Measurements from ENCODE around the gene EIF2AK2. TPM values are rescaled to one million over a fixed set of nuclear protein-coding genes. Genes with fewer than 3 reads are reported as not detected.

The EIF2AK2 gene
- total and polyA plus RNA-seq, 2 experiments from 2014 or later = 30.9 to 43.8 TPM

GRCh38 chr2:37180006-37180639 lies 23.3 kb upstream of the EIF2AK2 start:
- TF ChIP-seq EZH2phosphoT487 (IDR thresholded peaks at IDR 0.05; ENCODE audit: insufficient read depth, low read depth) = no peak
- TF ChIP-seq EZH2 (IDR thresholded peaks at IDR 0.05; ENCODE audit: insufficient read depth, poor library complexity, severe bottlenecking) = no peak
- no peak for DNase-seq
- in situ Hi-C loops (cut with MboI) = no loop called here
- Histone ChIP-seq H4K20me1 (ENCODE audit: insufficient read depth) (no peaks in the 10 kb centered on the region), H3K27me3 (replicated peaks; ENCODE audit: insufficient read depth) (no peaks in the 10 kb centered on the region), H3K9ac (no peak overlapping the region), H3F3A (ENCODE audit: insufficient read depth) (no peaks in the 10 kb centered on the region), H3K9me3 (ENCODE audit: low read depth) (no peaks in the 10 kb centered on the region), H3K27ac (no peak overlapping the region), H3K9me2 (ENCODE audit: insufficient read depth) (no peaks in the 10 kb centered on the region), H3K4me2 (ENCODE audit: unreplicated experiment) (no peak overlapping the region), H2AFZ (peak overlapping the region; percentile 16; the same call in 1 of the 2 replicates), H3K36me3 (ENCODE audit: low read depth) (no peaks in the 10 kb centered on the region), H3K4me1 (ENCODE audit: insufficient read depth) (peaks cover 11% of the 10 kb centered on the region), H3K4me3 (no peak overlapping the region), H3K79me2 (ENCODE audit: insufficient read depth) (no peaks in the 10 kb centered on the region)
- WGBS, 2 experiments (ENCODE audit: low coverage in 1 of 2, low lambda C conversion rate in 2 of 2, missing lambda C conversion rate in 2 of 2) = 37 to 43% methylated on average over 4 of the region's 4 CpGs

DNA sequence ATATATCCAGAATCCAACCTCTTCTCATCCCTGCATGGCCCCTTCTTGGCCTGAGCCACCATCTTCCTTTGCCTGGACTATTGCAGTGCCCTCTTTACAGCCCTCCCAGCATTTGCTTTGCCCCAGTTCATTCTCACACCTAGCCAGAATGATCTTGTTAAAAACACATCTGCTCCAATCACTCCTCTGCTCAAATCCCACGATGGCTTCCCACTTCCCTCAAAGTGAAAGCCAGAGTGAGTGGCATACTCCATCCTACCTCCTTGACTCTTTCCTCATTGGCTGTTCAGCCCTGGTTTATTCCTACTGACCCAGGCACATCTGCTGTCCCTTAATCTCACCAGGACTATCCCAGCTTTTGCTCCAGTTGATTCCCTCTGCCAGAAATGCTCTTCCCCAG lies 17.0 kb upstream of the EIF2AK2 start:
- no peaks in the 10 kb centered on the region for H3K27me3 ChIP-seq (replicated peaks; ENCODE audit: insufficient read depth)
- H3K36me3 ChIP-seq (ENCODE audit: low read depth) = no peaks in the 10 kb centered on the region
- no peak overlapping the region for H3K9ac ChIP-seq
- no peak for DNase-seq
- H3K9me3 ChIP-seq (ENCODE audit: low read depth) = no peaks in the 10 kb centered on the region
- H3K9me2 ChIP-seq (ENCODE audit: insufficient read depth) = no peaks in the 10 kb centered on the region
- H2AFZ ChIP-seq = no peak overlapping the region
- no peaks in the 10 kb centered on the region for H3F3A ChIP-seq (ENCODE audit: insufficient read depth)
- H3K4me3 ChIP-seq = no peak overlapping the region
- in situ Hi-C loops (cut with MboI) = no loop called here
- TF ChIP-seq EZH2phosphoT487 (IDR thresholded peaks at IDR 0.05; ENCODE audit: insufficient read depth, low read depth) (no peak), EZH2 (IDR thresholded peaks at IDR 0.05; ENCODE audit: insufficient read depth, poor library complexity, severe bottlenecking) (no peak)
- no peaks in the 10 kb centered on the region for H3K79me2 ChIP-seq (ENCODE audit: insufficient read depth)
- no peaks in the 10 kb centered on the region for H4K20me1 ChIP-seq (ENCODE audit: insufficient read depth)
- H3K27ac ChIP-seq = no peak overlapping the region
- H3K4me1 ChIP-seq (ENCODE audit: insufficient read depth) = no peaks in the 10 kb centered on the region
- H3K4me2 ChIP-seq (ENCODE audit: unreplicated experiment) = no peak overlapping the region
- WGBS, 2 experiments (ENCODE audit: low coverage in 1 of 2, low lambda C conversion rate in 2 of 2, missing lambda C conversion rate in 2 of 2) = 64 to 77% methylated on average over 1 of the region's 1 CpG

GRCh38 chr2:37171624-37171950 lies 14.8 kb upstream of the EIF2AK2 start:
- Histone ChIP-seq H3K36me3 (ENCODE audit: low read depth) (no peaks in the 10 kb centered on the region), H2AFZ (no peak overlapping the region), H3K9me2 (ENCODE audit: insufficient read depth) (no peaks in the 10 kb centered on the region), H3K4me1 (ENCODE audit: insufficient read depth) (0 out of 2 replicates have a peak, but pooled peaks cover 5% of the 10 kb centered on the region), H3K9me3 (ENCODE audit: low read depth) (no peaks in the 10 kb centered on the region), H3K27me3 (replicated peaks; ENCODE audit: insufficient read depth) (no peaks in the 10 kb centered on the region), H3K27ac (no peak overlapping the region), H3K79me2 (ENCODE audit: insufficient read depth) (no peaks in the 10 kb centered on the region), H3F3A (ENCODE audit: insufficient read depth) (no peaks in the 10 kb centered on the region), H3K4me3 (no peak overlapping the region), H3K4me2 (ENCODE audit: unreplicated experiment) (no peak overlapping the region), H3K9ac (no peak overlapping the region), H4K20me1 (ENCODE audit: insufficient read depth) (no peaks in the 10 kb centered on the region)
- TF ChIP-seq EZH2 (IDR thresholded peaks at IDR 0.05; ENCODE audit: insufficient read depth, poor library complexity, severe bottlenecking) = no peak
- in situ Hi-C loops (cut with MboI) = no loop called here
- DNase-seq = no peak

GRCh38 chr2:37168217-37168981 lies 11.6 kb upstream of the EIF2AK2 start:
- Histone ChIP-seq H2AFZ (peak overlapping the region; percentile 76), H3K9me2 (ENCODE audit: insufficient read depth) (no peaks in the 10 kb centered on the region), H4K20me1 (ENCODE audit: insufficient read depth) (no peaks in the 10 kb centered on the region), H3K4me2 (ENCODE audit: unreplicated experiment) (no peak overlapping the region), H3K27ac (no peak overlapping the region), H3K9me3 (ENCODE audit: low read depth) (no peaks in the 10 kb centered on the region), H3K9ac (no peak overlapping the region), H3K36me3 (ENCODE audit: low read depth) (no peaks in the 10 kb centered on the region), H3K27me3 (replicated peaks; ENCODE audit: insufficient read depth) (no peaks in the 10 kb centered on the region), H3K4me3 (no peak overlapping the region), H3K4me1 (ENCODE audit: insufficient read depth) (0 out of 2 replicates have a peak, but pooled peaks cover 5% of the 10 kb centered on the region), H3K79me2 (ENCODE audit: insufficient read depth) (no peaks in the 10 kb centered on the region), H3F3A (ENCODE audit: insufficient read depth) (no peaks in the 10 kb centered on the region)
- 51 to 53% methylated on average over 17 of the region's 17 CpGs for WGBS, 2 experiments (ENCODE audit: low coverage in 1 of 2, low lambda C conversion rate in 2 of 2, missing lambda C conversion rate in 2 of 2)
- TF ChIP-seq EZH2phosphoT487 (IDR thresholded peaks at IDR 0.05; ENCODE audit: insufficient read depth, low read depth) (no peak), EZH2 (IDR thresholded peaks at IDR 0.05; ENCODE audit: insufficient read depth, poor library complexity, severe bottlenecking) (no peak)
- DNase-seq = peak; percentile 58
- in situ Hi-C loops (cut with MboI) = no loop called here

Data from GM23248 (cell line).